IMR-90 (cell line): ENCODE measurements around the gene AMIGO1.

ENCODE experiments used
- BHLHE40 ChIP-seq: fragments of 150-350 bp; IDR thresholded peaks from 2 replicates; pipeline ENCODE4 v1.6.1; 2016; ENCODE audit warnings: mild to moderate bottlenecking, low read depth, low read length
- CEBPB ChIP-seq: IDR thresholded peaks from 2 replicates; pipeline ENCODE4 v1.6.1; 2012; ENCODE audit warnings: low read depth, low read length, improper control_type of control experiment
- CTCF ChIP-seq: conservative IDR thresholded peaks from 2 replicates; pipeline ENCODE4 v1.5.1; 2012; ENCODE audit warnings: mild to moderate bottlenecking, low read depth, low read length, improper control_type of control experiment
- ELK1 ChIP-seq: fragments of 150-350 bp; IDR thresholded peaks from 2 replicates; pipeline ENCODE4 v1.6.1; 2016; ENCODE audit warnings: low read depth, mild to moderate bottlenecking, low read length, moderate library complexity, borderline replicate concordance
- FOS ChIP-seq: fragments of 150-350 bp; IDR thresholded peaks from 2 replicates; pipeline ENCODE4 v1.6.1; 2016; ENCODE audit warnings: low read depth, low read length
- MAFK ChIP-seq: IDR thresholded peaks from 2 replicates; pipeline ENCODE4 v1.6.1; 2012; ENCODE audit warnings: low read depth, low read length, improper control_type of control experiment
- MAZ ChIP-seq: IDR thresholded peaks from 2 replicates; pipeline ENCODE4 v1.6.1; 2012; ENCODE audit warnings: low read depth, mild to moderate bottlenecking, low read length, improper control_type of control experiment, moderate library complexity, borderline replicate concordance
- MXI1 ChIP-seq: IDR thresholded peaks from 2 replicates; pipeline ENCODE4 v1.6.1; 2012; ENCODE audit warnings: low read depth, mild to moderate bottlenecking, low read length, moderate library complexity, borderline replicate concordance
- POLR2A ChIP-seq: IDR thresholded peaks from 2 replicates; pipeline ENCODE4 v1.6.1; 2012; ENCODE audit warnings: mild to moderate bottlenecking, low read depth, low read length
- RAD21 ChIP-seq: IDR thresholded peaks from 2 replicates; pipeline ENCODE4 v1.6.1; 2012; ENCODE audit warnings: low read length, improper control_type of control experiment
- RCOR1 ChIP-seq: IDR thresholded peaks from 2 replicates; pipeline ENCODE4 v1.6.1; 2012; ENCODE audit warnings: mild to moderate bottlenecking, low read length, improper control_type of control experiment; ENCODE audit not compliant: insufficient replicate concordance
- SMC3 ChIP-seq: fragments of 150-350 bp; IDR thresholded peaks from 2 replicates; pipeline ENCODE4 v1.6.1; 2016; ENCODE audit warnings: low read depth, mild to moderate bottlenecking, antibody characterized with exemption, low read length, moderate library complexity
- USF2 ChIP-seq: fragments of 150-350 bp; IDR thresholded peaks from 2 replicates; pipeline ENCODE4 v1.6.1; 2017; ENCODE audit warnings: mild to moderate bottlenecking, antibody characterized with exemption, low read length, low read depth

GRCh38 chr1:109504974-109505373 lies 4.6 kb downstream of the AMIGO1 start:
- TF ChIP-seq CTCF (no peak), MXI1 (no peak), MAFK (no peak), ELK1 (no peak), POLR2A (no peak), CEBPB (no peak), RCOR1 (no peak), BHLHE40 (no peak), FOS (no peak), MAZ (no peak), RAD21 (no peak), SMC3 (no peak), USF2 (no peak)
